DND-41 (cell line): ENCODE data around the gene IL1RL2.

Experiments used
- ATAC-seq: fragments of 200-7000 bp; cut with Tn5 transposase; 3 replicates; pipeline ENCODE4 v1.9.1; 2021; ENCODE audit warnings: low read depth; ENCODE audit not compliant: insufficient read depth
- DNase-seq: peaks from one replicate; pipeline ENCODE4 v3.0.0-alpha.2; 2020
- H2AFZ ChIP-seq: 2 replicates; pipeline ENCODE4 v1.6.0; 2012; ENCODE audit warnings: low read depth, low read length
- H3K27ac ChIP-seq: 2 replicates; pipeline ENCODE4 v1.5.1; 2012; ENCODE audit warnings: low read length, inconsistent platforms
- H3K27me3 ChIP-seq: fragments of 200-600 bp; sonication (generic); 2 replicates; pipeline ENCODE4 v1.6.0; 2012; ENCODE audit warnings: low read length, mild to moderate bottlenecking, inconsistent platforms; ENCODE audit not compliant: insufficient read depth, poor library complexity
- H3K36me3 ChIP-seq: 2 replicates; pipeline ENCODE4 v1.5.1; 2012; ENCODE audit warnings: low read length, inconsistent platforms; ENCODE audit not compliant: insufficient read depth
- H3K4me1 ChIP-seq: 2 replicates; pipeline ENCODE4 v1.5.1; 2012; ENCODE audit warnings: mild to moderate bottlenecking, low read length; ENCODE audit not compliant: insufficient read depth
- H3K4me2 ChIP-seq: 2 replicates; pipeline ENCODE4 v1.6.0; 2012; ENCODE audit warnings: mild to moderate bottlenecking, moderate library complexity, low read length, inconsistent platforms; ENCODE audit not compliant: insufficient read depth
- H3K4me3 ChIP-seq, 2 experiments: fragments of 200-600 bp in 1 of 2; shearing (Covaris generic) in 1 of 2; 2 replicates each; pipeline ENCODE4 v1.5.1; 2012 to 2016; ENCODE audit warnings: inconsistent platforms in 2 of 2, low read length in 2 of 2, mild to moderate bottlenecking in 2 of 2, low read depth in 1 of 2, moderate library complexity in 1 of 2
- H3K79me2 ChIP-seq: 2 replicates; pipeline ENCODE4 v1.6.0; 2012; ENCODE audit warnings: low read length, inconsistent platforms; ENCODE audit not compliant: insufficient read depth
- H3K9ac ChIP-seq: 2 replicates; pipeline ENCODE4 v1.6.0; 2012; ENCODE audit warnings: low read depth, mild to moderate bottlenecking, inconsistent platforms, low read length, moderate library complexity
- H3K9me3 ChIP-seq: 2 replicates; pipeline ENCODE4 v1.5.1; 2012; ENCODE audit warnings: low read length, moderate library complexity, mild to moderate bottlenecking, inconsistent platforms; ENCODE audit not compliant: insufficient read depth, severe bottlenecking
- H4K20me1 ChIP-seq: 2 replicates; pipeline ENCODE4 v1.6.0; 2012; ENCODE audit warnings: low read length; ENCODE audit not compliant: insufficient read depth
- EZH2 ChIP-seq: IDR thresholded peaks from 3 replicates; pipeline ENCODE4 v1.6.1; 2012; ENCODE audit warnings: borderline replicate concordance, low read depth, mild to moderate bottlenecking, moderate library complexity, low read length, inconsistent platforms; ENCODE audit not compliant: severe bottlenecking
- TF ChIP-seq, protein P1 (sequence below): IDR thresholded peaks from 2 replicates; pipeline ENCODE4 v1.5.1; 2012; ENCODE audit warnings: borderline replicate concordance, low read length, moderate library complexity, mild to moderate bottlenecking; ENCODE audit not compliant: poor library complexity, severe bottlenecking; ENCODE audit errors: extremely low read depth

The IL1RL2 gene

DNA sequence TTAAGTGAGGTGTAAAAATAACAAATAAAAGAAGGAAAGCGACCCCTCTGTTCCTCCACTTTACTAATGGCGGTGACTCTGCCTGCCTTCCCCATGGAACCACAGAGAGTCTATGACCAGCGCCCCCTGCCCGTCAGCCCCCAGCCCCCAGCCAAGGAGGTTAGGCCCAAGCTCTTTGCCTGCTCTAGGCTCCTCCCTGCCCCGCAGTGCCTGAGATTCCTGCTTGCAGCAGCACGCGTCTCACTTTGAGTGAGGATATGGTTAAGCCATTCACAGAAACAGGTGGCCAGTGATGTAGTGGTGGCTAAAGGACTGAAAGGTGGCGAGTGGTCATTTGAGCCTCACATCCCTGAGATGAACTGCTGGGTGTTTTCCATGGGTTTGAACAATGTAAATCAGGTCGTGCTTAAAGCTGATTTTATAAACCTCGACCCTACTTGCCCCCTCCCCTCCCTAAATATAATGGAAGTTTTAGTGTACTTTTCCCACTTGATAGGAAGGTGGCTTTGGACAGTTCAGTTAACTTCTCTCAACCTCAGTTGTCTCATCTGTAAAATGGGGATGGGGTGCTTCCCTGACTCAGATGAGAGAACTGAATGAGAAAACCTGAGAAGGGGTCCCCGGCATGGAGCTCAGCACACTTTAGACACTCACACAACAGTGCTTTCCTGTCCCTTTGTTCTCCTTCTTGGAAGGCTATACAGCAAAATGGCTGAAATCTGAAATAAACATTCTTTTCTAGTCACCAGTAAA, 46.5 kb downstream of the IL1RL2 start:
- TF ChIP-seq, protein P1, sequence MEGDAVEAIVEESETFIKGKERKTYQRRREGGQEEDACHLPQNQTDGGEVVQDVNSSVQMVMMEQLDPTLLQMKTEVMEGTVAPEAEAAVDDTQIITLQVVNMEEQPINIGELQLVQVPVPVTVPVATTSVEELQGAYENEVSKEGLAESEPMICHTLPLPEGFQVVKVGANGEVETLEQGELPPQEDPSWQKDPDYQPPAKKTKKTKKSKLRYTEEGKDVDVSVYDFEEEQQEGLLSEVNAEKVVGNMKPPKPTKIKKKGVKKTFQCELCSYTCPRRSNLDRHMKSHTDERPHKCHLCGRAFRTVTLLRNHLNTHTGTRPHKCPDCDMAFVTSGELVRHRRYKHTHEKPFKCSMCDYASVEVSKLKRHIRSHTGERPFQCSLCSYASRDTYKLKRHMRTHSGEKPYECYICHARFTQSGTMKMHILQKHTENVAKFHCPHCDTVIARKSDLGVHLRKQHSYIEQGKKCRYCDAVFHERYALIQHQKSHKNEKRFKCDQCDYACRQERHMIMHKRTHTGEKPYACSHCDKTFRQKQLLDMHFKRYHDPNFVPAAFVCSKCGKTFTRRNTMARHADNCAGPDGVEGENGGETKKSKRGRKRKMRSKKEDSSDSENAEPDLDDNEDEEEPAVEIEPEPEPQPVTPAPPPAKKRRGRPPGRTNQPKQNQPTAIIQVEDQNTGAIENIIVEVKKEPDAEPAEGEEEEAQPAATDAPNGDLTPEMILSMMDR = no peak
- no peak for TF ChIP-seq EZH2
- H4K20me1 ChIP-seq = no peaks in the 10 kb centered on the region
- DNase-seq (no peak), ATAC-seq (no peak)
- no peak overlapping the region for H3K4me2 ChIP-seq
- H3K9ac ChIP-seq = no peak overlapping the region
- H3K4me1 ChIP-seq = no peaks in the 10 kb centered on the region
- H3K36me3 ChIP-seq = no peaks in the 10 kb centered on the region
- no peak overlapping the region for H3K27ac ChIP-seq
- H3K27me3 ChIP-seq = peaks cover 4% of the 10 kb centered on the region
- H3K79me2 ChIP-seq = no peaks in the 10 kb centered on the region
- no peak overlapping the region for H2AFZ ChIP-seq
- H3K4me3 ChIP-seq = no peak overlapping the region
- H3K9me3 ChIP-seq = no peaks in the 10 kb centered on the region

DNA sequence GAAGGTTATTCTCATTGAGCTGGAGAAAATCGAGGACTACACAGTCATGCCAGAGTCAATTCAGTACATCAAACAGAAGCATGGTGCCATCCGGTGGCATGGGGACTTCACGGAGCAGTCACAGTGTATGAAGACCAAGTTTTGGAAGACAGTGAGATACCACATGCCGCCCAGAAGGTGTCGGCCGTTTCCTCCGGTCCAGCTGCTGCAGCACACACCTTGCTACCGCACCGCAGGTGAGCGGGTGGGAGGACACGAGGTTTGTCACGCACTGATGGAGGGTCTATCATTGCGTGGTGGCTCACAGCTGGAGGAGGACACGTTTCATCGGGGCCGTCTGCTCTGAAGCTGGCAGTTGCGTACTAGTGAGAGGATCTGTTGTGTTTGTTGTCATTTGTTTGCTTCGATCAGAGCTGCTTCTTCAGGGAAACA, 48.2 kb downstream of the IL1RL2 start:
- H3K79me2 ChIP-seq = no peaks in the 10 kb centered on the region
- no peaks in the 10 kb centered on the region for H4K20me1 ChIP-seq
- H3K9me3 ChIP-seq = no peaks in the 10 kb centered on the region
- TF ChIP-seq, protein P1 = no peak
- no peak for TF ChIP-seq EZH2
- H3K27ac ChIP-seq = no peak overlapping the region
- H3K4me1 ChIP-seq = no peaks in the 10 kb centered on the region
- no peak overlapping the region for H3K9ac ChIP-seq
- H3K4me2 ChIP-seq = no peak overlapping the region
- H2AFZ ChIP-seq = no peak overlapping the region
- ATAC-seq = no peak
- H3K4me3 ChIP-seq = no peak overlapping the region
- H3K36me3 ChIP-seq = no peaks in the 10 kb centered on the region
- peaks cover 4% of the 10 kb centered on the region for H3K27me3 ChIP-seq
- DNase-seq = no peak

GRCh38 chr2:102235491-102235890, 48.7 kb downstream of the IL1RL2 start:
- H3K9me3 ChIP-seq = no peaks in the 10 kb centered on the region
- ATAC-seq (peak; percentile 54; the same call in 1 of the 3 replicates), DNase-seq (no peak)
- no peak overlapping the region for H3K4me3 ChIP-seq
- no peak overlapping the region for H3K27ac ChIP-seq
- H3K4me2 ChIP-seq = no peak overlapping the region
- H4K20me1 ChIP-seq = no peaks in the 10 kb centered on the region
- H3K4me1 ChIP-seq = peaks cover 2% of the 10 kb centered on the region
- H3K27me3 ChIP-seq = peaks cover 1% of the 10 kb centered on the region
- no peak for TF ChIP-seq EZH2
- TF ChIP-seq, protein P1 = peak; percentile 55
- no peak overlapping the region for H2AFZ ChIP-seq
- no peaks in the 10 kb centered on the region for H3K36me3 ChIP-seq
- no peak overlapping the region for H3K9ac ChIP-seq
- H3K79me2 ChIP-seq = no peaks in the 10 kb centered on the region
